ENCODE measurements around the gene ANKRD33.

ANKRD33 gene

GRCh38 chr12:51866762-51867161 lies 21.1 kb upstream of the ANKRD33 start:
- no peak overlapping the region for H3K4me3 ChIP-seq (ENCODE audit: low read depth, low read length)
- no peak for DNase-seq (ENCODE audit: low read depth)
- TF ChIP-seq CTCF (IDR thresholded peaks at IDR 0.05; ENCODE audit: control insufficient read depth, extremely low read depth, insufficient read depth): no peak

GRCh38 chr12:51867371-51867770 lies 20.5 kb upstream of the ANKRD33 start:
- TF ChIP-seq CTCF (IDR thresholded peaks at IDR 0.05; ENCODE audit: control insufficient read depth, extremely low read depth, insufficient read depth): no peak
- H3K4me3 ChIP-seq (ENCODE audit: low read depth, low read length): no peak overlapping the region

DNA sequence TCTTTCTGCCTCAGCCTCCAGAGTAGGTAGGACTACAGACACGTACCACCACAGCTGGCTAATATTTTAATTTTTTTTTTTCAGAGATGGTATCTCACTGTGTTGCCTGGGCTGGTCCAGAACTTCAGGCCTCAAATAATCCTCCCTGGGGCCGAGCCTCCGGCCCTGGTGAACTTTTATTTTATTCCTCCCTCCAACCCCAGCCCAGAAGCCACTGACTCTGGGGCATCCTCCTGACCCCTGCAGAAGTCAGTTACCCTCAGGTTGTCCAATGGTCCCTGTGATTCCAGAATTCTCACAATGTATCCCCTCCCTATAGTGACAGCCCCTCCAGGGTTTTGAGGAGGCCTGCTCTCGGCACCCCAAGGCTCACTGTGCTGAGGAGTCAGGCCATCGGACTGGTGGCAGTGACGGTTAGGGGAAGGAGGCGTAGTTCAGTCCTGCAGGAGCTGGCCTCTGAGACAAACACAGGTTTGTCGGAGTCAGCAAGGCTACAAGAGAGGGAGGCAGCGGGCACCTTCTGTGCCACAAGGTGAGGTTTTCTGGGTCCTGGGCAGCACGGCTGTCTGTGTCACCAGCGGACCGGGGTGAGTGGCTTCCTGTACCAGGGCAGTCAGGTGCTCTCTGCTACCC lies 20.0 kb upstream of the ANKRD33 start:
- no peak for DNase-seq (ENCODE audit: low read depth)
- H3K4me3 ChIP-seq (ENCODE audit: low read depth, low read length): no peak overlapping the region
- TF ChIP-seq CTCF (IDR thresholded peaks at IDR 0.05; ENCODE audit: control insufficient read depth, extremely low read depth, insufficient read depth): no peak

More at GRCh38 chr12:51867371-51867770, 20.5 kb upstream of the ANKRD33 start:
- no peak for DNase-seq (ENCODE audit: low read depth)

GRCh38 chr12:51868821-51869495 lies 18.9 kb upstream of the ANKRD33 start:
- TF ChIP-seq CTCF (IDR thresholded peaks at IDR 0.05; ENCODE audit: control insufficient read depth, extremely low read depth, insufficient read depth): no peak
- no peak for DNase-seq (ENCODE audit: low read depth)
- H3K4me3 ChIP-seq (ENCODE audit: low read depth, low read length): no peak overlapping the region

GRCh38 chr12:51869496-51869865 lies 18.4 kb upstream of the ANKRD33 start:
- H3K4me3 ChIP-seq (ENCODE audit: low read depth, low read length): no peak overlapping the region
- no peak for TF ChIP-seq CTCF (IDR thresholded peaks at IDR 0.05; ENCODE audit: control insufficient read depth, extremely low read depth, insufficient read depth)
- no peak for DNase-seq (ENCODE audit: low read depth)

GRCh38 chr12:51869931-51870330 lies 18.0 kb upstream of the ANKRD33 start:
- no peak overlapping the region for H3K4me3 ChIP-seq (ENCODE audit: low read depth, low read length)
- no peak for TF ChIP-seq CTCF (IDR thresholded peaks at IDR 0.05; ENCODE audit: control insufficient read depth, extremely low read depth, insufficient read depth)
- no peak for DNase-seq (ENCODE audit: low read depth)

- no peak for DNase-seq (ENCODE audit: low read depth)
- H3K4me3 ChIP-seq (ENCODE audit: low read depth, low read length): no peak overlapping the region
- TF ChIP-seq CTCF (IDR thresholded peaks at IDR 0.05; ENCODE audit: control insufficient read depth, extremely low read depth, insufficient read depth): no peak
These were observed 17.4 kb upstream of the ANKRD33 start for GRCh38 chr12:51870504-51870903.

All from LNCaP clone FGC (cell line).